ENCODE results near the gene DCLK2. TPM values are rescaled to one million over a fixed set of nuclear protein-coding genes. Genes with fewer than 3 reads are reported as not detected.

Gene DCLK2
- total and polyA plus RNA-seq, 2 of the 8 experiments (the other 6 are each of a cell fraction or from before 2014, with no cell fraction given), result 0.32 to 0.37 TPM

DNA sequence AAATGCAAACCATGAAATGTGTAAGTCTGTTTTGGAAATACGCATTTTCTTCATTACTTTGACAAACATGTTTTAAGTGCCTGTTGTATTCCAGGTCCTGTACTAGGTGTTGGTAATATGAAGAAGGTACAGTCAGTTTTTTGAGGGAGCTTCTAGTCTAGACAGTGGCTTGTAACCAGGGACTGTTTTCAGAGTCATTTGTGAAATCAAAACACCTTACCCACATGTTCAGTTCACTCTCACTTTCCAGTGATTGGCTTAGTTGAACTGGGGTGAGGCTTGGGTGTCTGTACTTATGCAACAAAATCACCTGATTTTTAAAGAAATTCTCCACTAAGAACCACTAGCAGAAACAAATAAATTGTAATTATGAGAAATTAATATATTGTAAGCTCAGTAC, 16.4 kb downstream of the DCLK2 start (continued):
- TF ChIP-seq CEBPB (IDR thresholded peaks at IDR 0.05; ENCODE audit: low read depth, low read length), result no peak
- no peak for TF ChIP-seq RFX5 (IDR thresholded peaks at IDR 0.05; ENCODE audit: borderline replicate concordance, low read depth, low read length)
- no peak for TF ChIP-seq BCL11A (IDR thresholded peaks at IDR 0.05; ENCODE audit: low read depth in 2 of 2, low read length in 2 of 2)
- no peak for TF ChIP-seq POLR2A (IDR thresholded peaks at IDR 0.05; ENCODE audit: control extremely low read depth in 1 of 2, low read depth in 2 of 2, low read length in 2 of 2)
